Chondrocyte (in vitro differentiated cells): ENCODE results near the gene FTO. TPM values are rescaled to one million over a fixed set of nuclear protein-coding genes. Genes with fewer than 3 reads are reported as not detected.
A peak's percentile ranks its signal among the peaks of the same experiment; 100 is the strongest.

Experiments
- DNase-seq: peaks from one replicate; pipeline ENCODE4 v3.0.0; 2021; ENCODE audit warnings: mixed read lengths, low spot score
- H3K27ac Mint-ChIP-seq: one replicate; pipeline ENCODE4 v1.8.0; 2021; ENCODE audit warnings: mild to moderate bottlenecking, moderate library complexity, mixed read lengths; ENCODE audit not compliant: unreplicated experiment
- H3K27me3 Mint-ChIP-seq: 2 replicates; pipeline ENCODE4 v1.8.0; 2021; ENCODE audit warnings: low read depth, mixed read lengths
- H3K36me3 Mint-ChIP-seq: 2 replicates; pipeline ENCODE4 v1.8.0; 2021; ENCODE audit warnings: low read depth, mixed read lengths
- H3K4me1 Mint-ChIP-seq: 2 replicates; pipeline ENCODE4 v1.8.0; 2021; ENCODE audit warnings: low read depth, mild to moderate bottlenecking, mixed read lengths
- H3K4me3 Mint-ChIP-seq: one replicate; pipeline ENCODE4 v1.8.0; 2021; ENCODE audit warnings: mild to moderate bottlenecking, moderate library complexity, mixed read lengths; ENCODE audit not compliant: unreplicated experiment
- H3K9me3 Mint-ChIP-seq: 2 replicates; pipeline ENCODE4 v1.8.0; 2021; ENCODE audit warnings: low read depth, mixed read lengths
- CTCF ChIP-seq: fragments of 200-600 bp; sonication (generic); IDR thresholded peaks from 2 replicates; pipeline ENCODE4 v1.5.0; 2021; ENCODE audit warnings: antibody characterized with exemption, mild to moderate bottlenecking, moderate library complexity
- total RNA-seq: library from RNA; stranded (reverse); gene quantifications from 3 replicates; pipeline ENCODE4 v1.2.1, GENCODE V29; 2021

The FTO gene
- total RNA-seq, 1 donor from 2014 or later = 85.7 TPM

- Mint-ChIP-seq H3K4me3 (peak overlapping the region; percentile 25), H3K27me3 (no peaks in the 10 kb centered on the region), H3K36me3 (peaks cover 20% of the 10 kb centered on the region), H3K27ac (peak overlapping the region; percentile 98), H3K4me1 (peaks cover 57% of the 10 kb centered on the region), H3K9me3 (peaks cover 3% of the 10 kb centered on the region)
- no peak for TF ChIP-seq CTCF
- DNase-seq = no peak
Measured at GRCh38 chr16:53817117-53817755, 113.3 kb downstream of the FTO start.

GRCh38 chr16:53817812-53818550, 114.0 kb downstream of the FTO start:
- no peak for TF ChIP-seq CTCF
- H3K36me3 Mint-ChIP-seq = peaks cover 19% of the 10 kb centered on the region
- H3K27ac Mint-ChIP-seq = peak overlapping the region; percentile 98
- no peak overlapping the region for H3K4me3 Mint-ChIP-seq
- peaks cover 3% of the 10 kb centered on the region for H3K9me3 Mint-ChIP-seq
- no peak for DNase-seq
- no peaks in the 10 kb centered on the region for H3K27me3 Mint-ChIP-seq
- peaks cover 59% of the 10 kb centered on the region for H3K4me1 Mint-ChIP-seq

GRCh38 chr16:53821487-53821886, 117.5 kb downstream of the FTO start:
- Mint-ChIP-seq H3K27ac (peak overlapping the region; percentile 80), H3K36me3 (peaks cover 5% of the 10 kb centered on the region), H3K9me3 (no peaks in the 10 kb centered on the region), H3K27me3 (no peaks in the 10 kb centered on the region), H3K4me3 (no peak overlapping the region), H3K4me1 (peaks cover 41% of the 10 kb centered on the region)
- no peak for TF ChIP-seq CTCF
- no peak for DNase-seq

- H3K27ac Mint-ChIP-seq = peak overlapping the region; percentile 80
- no peak for DNase-seq
- peaks cover 3% of the 10 kb centered on the region for H3K36me3 Mint-ChIP-seq
- peaks cover 35% of the 10 kb centered on the region for H3K4me1 Mint-ChIP-seq
- H3K9me3 Mint-ChIP-seq = no peaks in the 10 kb centered on the region
- no peaks in the 10 kb centered on the region for H3K27me3 Mint-ChIP-seq
- TF ChIP-seq CTCF = peak; percentile 54
- H3K4me3 Mint-ChIP-seq = no peak overlapping the region
Measured at GRCh38 chr16:53821957-53822625, 118.1 kb downstream of the FTO start.

GRCh38 chr16:53822936-53823529, 119.1 kb downstream of the FTO start:
- peaks cover 3% of the 10 kb centered on the region for H3K36me3 Mint-ChIP-seq
- H3K4me3 Mint-ChIP-seq = no peak overlapping the region
- DNase-seq = no peak
- H3K27ac Mint-ChIP-seq = no peak overlapping the region
- no peaks in the 10 kb centered on the region for H3K27me3 Mint-ChIP-seq
- no peak for TF ChIP-seq CTCF
- H3K4me1 Mint-ChIP-seq = peaks cover 26% of the 10 kb centered on the region
- no peaks in the 10 kb centered on the region for H3K9me3 Mint-ChIP-seq
